Vagina (tissue), 2 donors: ENCODE data around the gene NAPB. TPM values are rescaled to one million over a fixed set of nuclear protein-coding genes. Genes with fewer than 3 reads are reported as not detected.

Source experiments
- DNase-seq, 2 donors: peaks; one replicate each; pipeline ENCODE4 v3.0.0-alpha.2; 2017; ENCODE audit errors: extremely low spot score in 2 of 2
- H3K27ac ChIP-seq: fragments of 200-600 bp; sonication (generic); one replicate; pipeline ENCODE4 v1.5.1; 2019
- H3K27me3 ChIP-seq: fragments of 200-600 bp; sonication (generic); one replicate; pipeline ENCODE4 v1.5.1; 2019
- H3K36me3 ChIP-seq, 2 donors: fragments of 200-600 bp; sonication (generic); one replicate each; pipeline ENCODE4 v1.5.1; 2017 to 2019
- H3K4me1 ChIP-seq: fragments of 200-600 bp; sonication (generic); one replicate; pipeline ENCODE4 v1.5.1; 2019
- H3K4me3 ChIP-seq, 2 donors: fragments of 200-600 bp; sonication (generic); 1 replicate in 1 of 2; 2 replicates in 1 of 2; pipeline ENCODE4 v1.5.1; 2016 to 2019
- H3K9me3 ChIP-seq: fragments of 200-600 bp; sonication (generic); one replicate; pipeline ENCODE4 v1.5.1; 2019
- POLR2A ChIP-seq, 2 donors: fragments of 450-650 bp; IDR thresholded peaks; one replicate each; pipeline ENCODE4 v1.6.1; 2017; ENCODE audit warnings: antibody characterized with exemption in 2 of 2, mild to moderate bottlenecking in 2 of 2, moderate library complexity in 2 of 2
- POLR2AphosphoS5 ChIP-seq, 2 donors: sonication (generic); formaldehyde crosslinking; IDR thresholded peaks; one replicate each; pipeline ENCODE4 v1.9.0; 2017; ENCODE audit warnings: antibody characterized with exemption in 2 of 2, mild to moderate bottlenecking in 2 of 2, low read depth in 1 of 2; ENCODE audit not compliant: insufficient read depth in 1 of 2
- intact Hi-C: fragments of 100-400 bp; cut with DNase I; formaldehyde crosslinking; loops from one replicate; pipeline ENCODE4 v1.15.1; 2023
- total RNA-seq: library from RNA; depleted of rRNA; stranded (reverse); fragments of >200 nt; gene quantifications from one replicate; pipeline ENCODE4 v1.2.3, GENCODE V29; 2016
- TF ChIP-seq, protein P1 (sequence below), 3 experiments: fragments of 450-650 bp in 2 of 3; fragments of 200-600 bp in 1 of 3; sonication (generic) in 1 of 3; IDR thresholded peaks; one replicate each; pipeline ENCODE4 v1.5.1; 2017 to 2019; ENCODE audit warnings: antibody characterized with exemption in 3 of 3, mild to moderate bottlenecking in 2 of 3, moderate library complexity in 2 of 3

NAPB gene
- total RNA-seq, 1 donor from 2014 or later: 28.5 TPM

DNA sequence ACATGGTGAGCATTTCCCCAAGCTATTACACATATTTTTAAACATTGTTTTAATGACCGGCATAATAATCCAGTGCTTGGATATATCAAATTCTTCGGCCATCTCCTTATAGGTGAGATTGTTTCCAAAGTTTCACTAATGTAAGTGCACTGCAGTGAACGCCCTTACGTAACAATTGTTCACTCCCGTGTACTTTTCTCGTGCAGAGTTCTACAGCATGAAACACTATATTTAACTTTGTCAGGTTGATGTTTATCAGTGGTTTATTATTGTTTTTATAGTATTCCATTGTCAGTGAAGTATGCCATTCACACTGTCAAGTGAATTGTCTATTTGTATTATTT, 62.8 kb downstream of the NAPB start:
- H3K4me3 ChIP-seq: peak overlapping the region; percentile 47 to 64

GRCh38 chr20:23357767-23358562, 63.3 kb downstream of the NAPB start:
- intact Hi-C loops: loop anchor here (5.0 kb wide), 1 partner anchor 279 kb away; the partner anchor contains the start of gene CST3
- TF ChIP-seq, protein P1, sequence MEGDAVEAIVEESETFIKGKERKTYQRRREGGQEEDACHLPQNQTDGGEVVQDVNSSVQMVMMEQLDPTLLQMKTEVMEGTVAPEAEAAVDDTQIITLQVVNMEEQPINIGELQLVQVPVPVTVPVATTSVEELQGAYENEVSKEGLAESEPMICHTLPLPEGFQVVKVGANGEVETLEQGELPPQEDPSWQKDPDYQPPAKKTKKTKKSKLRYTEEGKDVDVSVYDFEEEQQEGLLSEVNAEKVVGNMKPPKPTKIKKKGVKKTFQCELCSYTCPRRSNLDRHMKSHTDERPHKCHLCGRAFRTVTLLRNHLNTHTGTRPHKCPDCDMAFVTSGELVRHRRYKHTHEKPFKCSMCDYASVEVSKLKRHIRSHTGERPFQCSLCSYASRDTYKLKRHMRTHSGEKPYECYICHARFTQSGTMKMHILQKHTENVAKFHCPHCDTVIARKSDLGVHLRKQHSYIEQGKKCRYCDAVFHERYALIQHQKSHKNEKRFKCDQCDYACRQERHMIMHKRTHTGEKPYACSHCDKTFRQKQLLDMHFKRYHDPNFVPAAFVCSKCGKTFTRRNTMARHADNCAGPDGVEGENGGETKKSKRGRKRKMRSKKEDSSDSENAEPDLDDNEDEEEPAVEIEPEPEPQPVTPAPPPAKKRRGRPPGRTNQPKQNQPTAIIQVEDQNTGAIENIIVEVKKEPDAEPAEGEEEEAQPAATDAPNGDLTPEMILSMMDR (IDR thresholded peaks at IDR 0.05): peak in 1 of 3 experiments; percentile 33
- peak in 1 of 2 donors; percentile 62 for TF ChIP-seq POLR2A (IDR thresholded peaks at IDR 0.05)
- peak; percentile 96 to 99 for TF ChIP-seq POLR2AphosphoS5 (IDR thresholded peaks at IDR 0.05; ENCODE audit: insufficient read depth in 1 of 2, low read depth in 1 of 2)
- Histone ChIP-seq H3K9me3 (no peaks in the 10 kb centered on the region), H3K4me1 (peaks cover 32% of the 10 kb centered on the region), H3K27ac (peak overlapping the region; percentile 92), H3K27me3 (no peaks in the 10 kb centered on the region), H3K36me3 (peaks cover 0 to 17% of the 10 kb centered on the region in 2 donors), H3K4me3 (peak overlapping the region; percentile 47 to 64)
- peak; percentile 100 for DNase-seq

More for the DNA sequence above, 62.8 kb downstream of the NAPB start:
- Histone ChIP-seq H3K36me3 (peaks cover 0 to 17% of the 10 kb centered on the region in 2 donors), H3K9me3 (no peaks in the 10 kb centered on the region), H3K4me1 (peaks cover 36% of the 10 kb centered on the region), H3K27me3 (no peaks in the 10 kb centered on the region), H3K27ac (peak overlapping the region; percentile 92)
- no peak for TF ChIP-seq POLR2A (IDR thresholded peaks at IDR 0.05)
- TF ChIP-seq, protein P1 (IDR thresholded peaks at IDR 0.05): no peak
- TF ChIP-seq POLR2AphosphoS5 (IDR thresholded peaks at IDR 0.05; ENCODE audit: insufficient read depth in 1 of 2, low read depth in 1 of 2): no peak
- intact Hi-C loops: loop anchor here (5.0 kb wide), 1 partner anchor 279 kb away; the partner anchor contains the start of gene CST3
- DNase-seq: no peak

GRCh38 chr20:23356203-23356602, 65.1 kb downstream of the NAPB start:
- H3K4me3 ChIP-seq: no peak overlapping the region
- DNase-seq: no peak
- H3K27ac ChIP-seq: no peak overlapping the region
- no peaks in the 10 kb centered on the region for H3K27me3 ChIP-seq
- H3K9me3 ChIP-seq: no peaks in the 10 kb centered on the region
- H3K4me1 ChIP-seq: peaks cover 41% of the 10 kb centered on the region
- peaks cover 0 to 17% of the 10 kb centered on the region in 2 donors for H3K36me3 ChIP-seq
- TF ChIP-seq, protein P1 (IDR thresholded peaks at IDR 0.05): no peak
- TF ChIP-seq POLR2AphosphoS5 (IDR thresholded peaks at IDR 0.05; ENCODE audit: insufficient read depth in 1 of 2, low read depth in 1 of 2): no peak
- no peak for TF ChIP-seq POLR2A (IDR thresholded peaks at IDR 0.05)
- intact Hi-C loops: loop anchor here (5.0 kb wide), 1 partner anchor 281 kb away; the partner anchor contains the start of gene CST3

GRCh38 chr20:23350904-23351838, 70.1 kb downstream of the NAPB start:
- Histone ChIP-seq H3K27ac (peak overlapping the region; percentile 98), H3K36me3 (peaks cover 0 to 17% of the 10 kb centered on the region in 2 donors), H3K9me3 (no peaks in the 10 kb centered on the region), H3K4me1 (peaks cover 26% of the 10 kb centered on the region), H3K27me3 (no peaks in the 10 kb centered on the region), H3K4me3 (peak overlapping the region; percentile 93 to 99)
- TF ChIP-seq POLR2A (IDR thresholded peaks at IDR 0.05): no peak
- TF ChIP-seq, protein P1 (IDR thresholded peaks at IDR 0.05): peak in 1 of 3 experiments; percentile 4
- peak in 1 of 2 donors; percentile 91 for DNase-seq
- intact Hi-C loops: no loop called here
